HepG2 (cell line): ENCODE results near the gene REEP6. TPM values are rescaled to one million over a fixed set of nuclear protein-coding genes. Genes with fewer than 3 reads are reported as not detected.
A peak's percentile ranks its signal among the peaks of the same experiment; 100 is the strongest.

Experiments used
- ATAC-seq: fragments of 200-7000 bp; cut with Tn5 transposase; 3 replicates; pipeline ENCODE4 v1.9.1; 2020; ENCODE audit warnings: mild to moderate bottlenecking, moderate library complexity
- BruUV-seq: library from RNA; stranded (reverse); fragments of 400-500 nt; replicated peaks from 2 replicates; lab custom pipeline; 2021; lab: Mats Ljungman, UMichigan
- CTCF ChIA-PET: fragments of 300-600 bp; formaldehyde crosslinking; extraction: SDS; loops from one replicate; lab custom pipeline; 2021; ENCODE audit warnings: low total read pairs, inconsistent platforms, low intra/inter-chr PET ratio; lab: Yijun Ruan, JAX
- POLR2A ChIA-PET: fragments of 350-600 bp; sonication (Branson Sonifier 250); formaldehyde crosslinking; loops from one replicate; lab custom pipeline; 2020; ENCODE audit warnings: antibody characterized with exemption, inconsistent platforms; lab: Yijun Ruan, JAX
- DNase-seq: peaks from one replicate; pipeline ENCODE4 v3.0.0-alpha.2; 2015; ENCODE audit warnings: low spot score
- FAIRE-seq: peaks from 3 replicates; lab custom pipeline; 2011; peaks lifted over from hg19 to GRCh38; lab: Jason Lieb, UNC
- H2AFZ ChIP-seq: one replicate; pipeline ENCODE4 v1.6.1; 2011; ENCODE audit warnings: low read length, inconsistent platforms
- H3K27ac ChIP-seq: fragments of 300-600 bp; 3 replicates; pipeline ENCODE4 v1.8.0; 2011; ENCODE audit warnings: mixed run types, mild to moderate bottlenecking, mixed read lengths, low read length, inconsistent platforms; ENCODE audit not compliant: insufficient read depth; ENCODE audit errors: extremely low read length
- H3K27me3 ChIP-seq, 2 experiments: fragments of 200-600 bp in 1 of 2; 2 replicates in 1 of 2; 3 replicates in 1 of 2; pipeline versions ENCODE4 v1.6.0 to v1.8.0; 2011; ENCODE audit warnings: low read length in 2 of 2, mild to moderate bottlenecking in 2 of 2, moderate library complexity in 2 of 2, inconsistent platforms in 1 of 2; ENCODE audit not compliant: insufficient read depth in 2 of 2, control insufficient read depth in 1 of 2
- H3K36me3 ChIP-seq, 2 experiments: fragments of 200-600 bp in 1 of 2; replicated peaks in 1 of 2; 2 replicates in 1 of 2; 3 replicates in 1 of 2; pipeline versions ENCODE4 v1.5.1 to v1.8.0; 2011; ENCODE audit warnings: low read length in 2 of 2, inconsistent platforms in 1 of 2; ENCODE audit not compliant: insufficient read depth in 2 of 2, control insufficient read depth in 1 of 2
- H3K4me1 ChIP-seq: 2 replicates; pipeline ENCODE4 v1.5.1; 2012; ENCODE audit warnings: low read length, inconsistent platforms; ENCODE audit not compliant: insufficient read depth
- H3K4me2 ChIP-seq: 2 replicates; pipeline ENCODE4 v1.6.0; 2011; ENCODE audit warnings: low read depth, low read length, inconsistent platforms
- H3K4me3 ChIP-seq, 3 experiments: fragments of 200-600 bp in 1 of 3; sonication (generic), shearing (Covaris generic) in 1 of 3; replicated peaks in 1 of 3; 2 replicates each; pipeline ENCODE4 v1.5.1; 2011 to 2016; ENCODE audit warnings: low read length in 3 of 3, inconsistent platforms in 2 of 3, low read depth in 2 of 3, mild to moderate bottlenecking in 2 of 3, control low read depth in 1 of 3, mixed read lengths in 1 of 3; ENCODE audit not compliant: insufficient read depth in 1 of 3
- H3K79me2 ChIP-seq: one replicate; pipeline ENCODE4 v1.6.1; 2011; ENCODE audit warnings: low read length, inconsistent platforms; ENCODE audit not compliant: insufficient read depth
- H3K9ac ChIP-seq: 2 replicates; pipeline ENCODE4 v1.6.0; 2011; ENCODE audit warnings: mild to moderate bottlenecking, low read depth, low read length, inconsistent platforms; ENCODE audit not compliant: insufficient read depth
- H3K9me3 ChIP-seq: 2 replicates; pipeline ENCODE4 v1.5.1; 2012; ENCODE audit warnings: mild to moderate bottlenecking, low read length
- H4K20me1 ChIP-seq: 2 replicates; pipeline ENCODE4 v1.6.0; 2011; ENCODE audit warnings: inconsistent platforms, mild to moderate bottlenecking, low read length, moderate library complexity; ENCODE audit not compliant: insufficient read depth
- PHB2 ChIP-seq: fragments of 450-650 bp; IDR thresholded peaks from 2 replicates; pipeline ENCODE4 v1.6.1; 2018; ENCODE audit not compliant: partially characterized antibody
- POLR2AphosphoS5 ChIP-seq: IDR thresholded peaks from 2 replicates; pipeline ENCODE4 v1.6.1; 2012; ENCODE audit warnings: low read depth, low read length
- RBFOX2 ChIP-seq: fragments of 200-400 bp; formaldehyde crosslinking; IDR thresholded peaks from 2 replicates; pipeline ENCODE4 v1.6.1; 2017; ENCODE audit warnings: low read depth, mild to moderate bottlenecking, low read length
- SOX6 ChIP-seq, 2 experiments: fragments of 450-650 bp in 1 of 2; sonication (generic) in 1 of 2; formaldehyde crosslinking in 1 of 2; IDR thresholded peaks; 2 replicates each; pipeline versions ENCODE4 v1.4.0 to v1.6.1; 2017 to 2020; ENCODE audit warnings: antibody characterized with exemption in 1 of 2, mild to moderate bottlenecking in 1 of 2, missing genetic modification reagents in 1 of 2
- ZNF350 ChIP-seq: sonication (generic); formaldehyde crosslinking; IDR thresholded peaks from 2 replicates; pipeline ENCODE4 v1.4.0; 2020; ENCODE audit warnings: mild to moderate bottlenecking, low read depth, missing genetic modification reagents, borderline replicate concordance
- ZNF703 ChIP-seq: sonication (generic); formaldehyde crosslinking; IDR thresholded peaks from 2 replicates; pipeline ENCODE4 v1.5.1; 2020; ENCODE audit warnings: missing genetic modification reagents, mild to moderate bottlenecking, moderate library complexity, borderline replicate concordance
- WGBS: methylation state at CpG from one replicate; pipeline ENCODE4 v1.1.6; 2017; ENCODE audit warnings: low lambda C conversion rate; 5-methylcytosine and 5-hydroxymethylcytosine counted together
- in situ Hi-C: cut with HindIII; loops from 2 replicates; pipeline ENCODE4 v1.10.0; 2017; ENCODE audit warnings: low pct_unique_long_range_greater_than_20kb; ENCODE audit not compliant: extremely low pct_ligation_motif_present
- intact Hi-C: fragments of 100-400 bp; cut with micrococcal nuclease; formaldehyde crosslinking; loops from one replicate; pipeline ENCODE4 v1.10.0; 2022; ENCODE audit not compliant: unreplicated experiment
- polyA plus RNA-seq, 8 experiments: library from polyadenylated mRNA; depleted of rRNA in 3 of 8; stranded (reverse) in 7 of 8; unstranded in 1 of 8; fragments of >200 nt; fragmentation: Illumina TruSeq in 4 of 8; extraction: Trizol in 4 of 8; gene quantifications; 2 replicates each; pipeline versions ENCODE4 v1.2.1 to v1.2.3, GENCODE V29; 2011 to 2016; ENCODE audit warnings: low read depth in 4 of 8, missing spikeins in 1 of 8, mixed read lengths in 1 of 8; ENCODE audit not compliant: insufficient read depth in 1 of 8
- total RNA-seq, 5 experiments: library from RNA; depleted of rRNA; stranded (reverse); fragments of >200 nt; fragmentation: Illumina TruSeq; extraction: Trizol; gene quantifications; 2 replicates each; pipeline ENCODE4 v1.2.3, GENCODE V29; 2016; ENCODE audit warnings: low read depth in 1 of 5
- TF ChIP-seq, protein P1 (sequence below): sonication (generic); formaldehyde crosslinking; IDR thresholded peaks from 2 replicates; pipeline ENCODE4 v1.4.0; 2020; ENCODE audit warnings: mild to moderate bottlenecking, missing genetic modification reagents

Gene REEP6
- total and polyA plus RNA-seq, 2 of the 13 experiments (the other 11 are each of a cell fraction or from before 2014, with no cell fraction given): 10.0 to 28.8 TPM

DNA sequence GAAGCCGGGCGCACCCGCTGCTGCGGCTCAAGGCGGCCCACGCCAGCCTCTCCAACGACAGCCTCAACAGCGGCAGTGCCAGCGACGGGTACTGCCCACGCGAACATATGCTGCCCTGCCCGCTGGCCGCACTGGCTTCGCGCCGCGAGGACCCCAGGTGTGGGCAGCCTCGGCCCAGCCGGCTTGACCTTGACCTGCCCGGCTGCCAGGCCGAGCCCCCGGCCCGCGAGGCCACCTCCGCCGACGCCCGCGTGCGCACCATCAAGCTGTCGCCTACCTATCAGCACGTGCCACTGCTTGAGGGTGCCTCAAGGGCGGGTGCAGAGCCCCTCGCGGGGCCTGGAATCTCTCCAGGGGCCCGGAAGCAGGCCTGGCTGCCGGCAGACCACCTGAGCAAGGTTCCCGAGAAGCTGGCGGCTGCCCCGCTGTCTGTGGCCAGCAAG lies 24.9 kb upstream of the REEP6 start:
- H3K27me3 ChIP-seq: no peaks in the 10 kb centered on the region
- in situ Hi-C loops: no loop called here
- H4K20me1 ChIP-seq: peaks cover 4% of the 10 kb centered on the region
- H3K4me3 ChIP-seq: no peak overlapping the region
- H3K9ac ChIP-seq: no peak overlapping the region
- H3K79me2 ChIP-seq: no peaks in the 10 kb centered on the region
- intact Hi-C loops: no loop called here
- no peak overlapping the region for H3K4me2 ChIP-seq
- no peak overlapping the region for H2AFZ ChIP-seq
- DNase-seq: no peak
- ChIA-PET POLR2A (interaction anchor here (1.6 kb wide), 1 partner anchor 13 kb away, joined by 5 read pairs; no protein-coding TSS in a partner anchor), CTCF (no interaction called here)
- FAIRE-seq: no peak
- H3K36me3 ChIP-seq: no peaks in the 10 kb centered on the region
- no peak overlapping the region for H3K27ac ChIP-seq
- H3K9me3 ChIP-seq: no peaks in the 10 kb centered on the region
- no TSS peak for BruUV-seq
- no peak for TF ChIP-seq ZNF350
- no peak for TF ChIP-seq SOX6 (IDR thresholded peaks at IDR 0.05)
- no peak for TF ChIP-seq SOX6 (CRISPR knock-in tag; IDR thresholded peaks at IDR 0.05)
- TF ChIP-seq RBFOX2: 0 out of 2 replicates have a peak, but pooled peaks have one; percentile 17
- TF ChIP-seq ZNF703 (CRISPR knock-in tag): no peak
- TF ChIP-seq POLR2AphosphoS5: no peak
- TF ChIP-seq PHB2: no peak
- TF ChIP-seq, protein P1, sequence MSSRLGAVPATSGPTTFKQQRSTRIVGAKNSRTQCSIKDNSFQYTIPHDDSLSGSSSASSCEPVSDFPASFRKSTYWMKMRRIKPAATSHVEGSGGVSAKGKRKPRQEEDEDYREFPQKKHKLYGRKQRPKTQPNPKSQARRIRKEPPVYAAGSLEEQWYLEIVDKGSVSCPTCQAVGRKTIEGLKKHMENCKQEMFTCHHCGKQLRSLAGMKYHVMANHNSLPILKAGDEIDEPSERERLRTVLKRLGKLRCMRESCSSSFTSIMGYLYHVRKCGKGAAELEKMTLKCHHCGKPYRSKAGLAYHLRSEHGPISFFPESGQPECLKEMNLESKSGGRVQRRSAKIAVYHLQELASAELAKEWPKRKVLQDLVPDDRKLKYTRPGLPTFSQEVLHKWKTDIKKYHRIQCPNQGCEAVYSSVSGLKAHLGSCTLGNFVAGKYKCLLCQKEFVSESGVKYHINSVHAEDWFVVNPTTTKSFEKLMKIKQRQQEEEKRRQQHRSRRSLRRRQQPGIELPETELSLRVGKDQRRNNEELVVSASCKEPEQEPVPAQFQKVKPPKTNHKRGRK: no peak
- ATAC-seq: no peak
- H3K4me1 ChIP-seq: peaks cover 24% of the 10 kb centered on the region
- WGBS: 98% methylated on average over 19 of the region's 41 CpGs
